K562 (cell line): ENCODE results near the gene THOP1. TPM values are rescaled to one million over a fixed set of nuclear protein-coding genes. Genes with fewer than 3 reads are reported as not detected.

Source experiments
- COPS2 ChIP-seq: fragments of 450-650 bp; conservative IDR thresholded peaks from 2 replicates; pipeline ENCODE4 v1.6.1; 2016; ENCODE audit warnings: mild to moderate bottlenecking, moderate library complexity
- CTCF ChIP-seq, 3 experiments: IDR thresholded peaks in 2 of 3; conservative IDR thresholded peaks in 1 of 3; 2 replicates each; pipeline ENCODE4 v1.5.1; 2011 to 2012; ENCODE audit warnings: low read length in 3 of 3, mild to moderate bottlenecking in 3 of 3, control low read depth in 2 of 3, improper control_type of control experiment in 1 of 3, inconsistent platforms in 1 of 3, low read depth in 1 of 3, mixed read lengths in 1 of 3, moderate library complexity in 1 of 3; ENCODE audit not compliant: insufficient read depth in 2 of 3
- ELF2 ChIP-seq: fragments of 250-450 bp; sonication (Bioruptor Pico); IDR thresholded peaks from 2 replicates; pipeline ENCODE4 v1.5.0; 2021; ENCODE audit warnings: mild to moderate bottlenecking
- HES1 ChIP-seq: fragments of 450-650 bp; IDR thresholded peaks from 2 replicates; pipeline ENCODE4 v1.6.1; 2016; ENCODE audit warnings: low read depth, mild to moderate bottlenecking, moderate library complexity
- HOMEZ ChIP-seq: fragments of 250-450 bp; sonication (Bioruptor Pico); IDR thresholded peaks from 2 replicates; pipeline ENCODE4 v1.4.0; 2020; ENCODE audit warnings: mild to moderate bottlenecking, moderate library complexity
- JUND ChIP-seq, 2 experiments: IDR thresholded peaks; 2 replicates in 1 of 2; 3 replicates in 1 of 2; pipeline ENCODE4 v1.6.1; 2011; ENCODE audit warnings: borderline replicate concordance in 2 of 2, low read depth in 2 of 2, low read length in 2 of 2, improper control_type of control experiment in 1 of 2, missing biosample characterization in 1 of 2, missing genetic modification characterization in 1 of 2, missing genetic modification reagents in 1 of 2
- KDM1A ChIP-seq, 2 experiments: fragments of 450-650 bp; IDR thresholded peaks; 2 replicates each; pipeline ENCODE4 v1.6.1; 2016; ENCODE audit warnings: mild to moderate bottlenecking in 2 of 2
- MCM7 ChIP-seq, 2 experiments: fragments of 450-650 bp; IDR thresholded peaks; 2 replicates each; pipeline ENCODE4 v1.6.1; 2016 to 2018
- NCOA2 ChIP-seq, 2 experiments: fragments of 450-650 bp; IDR thresholded peaks; 2 replicates each; pipeline ENCODE4 v1.6.1; 2018; ENCODE audit warnings: mild to moderate bottlenecking in 2 of 2, moderate library complexity in 1 of 2; ENCODE audit not compliant: partially characterized antibody in 2 of 2
- POLR3A ChIP-seq: IDR thresholded peaks from 2 replicates; pipeline ENCODE4 v1.6.1; 2011; ENCODE audit warnings: borderline replicate concordance, mild to moderate bottlenecking, moderate library complexity; ENCODE audit not compliant: insufficient read length, insufficient read depth; ENCODE audit errors: extremely low read depth
- RNF219 ChIP-seq: fragments of 250-450 bp; sonication (Bioruptor Pico); IDR thresholded peaks from 2 replicates; pipeline ENCODE4 v1.5.0; 2022; ENCODE audit warnings: mild to moderate bottlenecking
- SIRT6 ChIP-seq: IDR thresholded peaks from one replicate; pipeline ENCODE4 v1.6.1; 2012; ENCODE audit warnings: low read depth, mild to moderate bottlenecking, control low read depth, inconsistent platforms, low read length, moderate library complexity
- SMAD3 ChIP-seq: fragments of 450-650 bp; formaldehyde crosslinking; conservative IDR thresholded peaks from 2 replicates; pipeline ENCODE4 v1.4.0; 2020; ENCODE audit warnings: mild to moderate bottlenecking
- SMARCC2 ChIP-seq: fragments of 450-650 bp; IDR thresholded peaks from 2 replicates; pipeline ENCODE4 v1.6.1; 2017; ENCODE audit warnings: antibody characterized with exemption, moderate library complexity, mild to moderate bottlenecking, low read depth
- SRSF7 ChIP-seq: fragments of 200-400 bp; formaldehyde crosslinking; optimal IDR thresholded peaks from 2 replicates; pipeline ENCODE3; 2017; ENCODE audit warnings: mild to moderate bottlenecking, low read depth, low read length
- U2AF2 ChIP-seq: fragments of 200-400 bp; formaldehyde crosslinking; optimal IDR thresholded peaks from 2 replicates; pipeline ENCODE3; 2017; ENCODE audit warnings: low read depth, mild to moderate bottlenecking, low read length
- USF2 ChIP-seq: sonication (generic); formaldehyde crosslinking; IDR thresholded peaks from 2 replicates; pipeline ENCODE4 v1.5.0; 2020; ENCODE audit warnings: missing genetic modification reagents
- ZC3H8 ChIP-seq: fragments of 450-650 bp; IDR thresholded peaks from 2 replicates; pipeline ENCODE4 v1.6.1; 2017
- ZEB2 ChIP-seq: fragments of 450-650 bp; IDR thresholded peaks from 2 replicates; pipeline ENCODE4 v1.6.1; 2016
- ZNF668 ChIP-seq: fragments of 250-450 bp; sonication (Bioruptor Pico); IDR thresholded peaks from 2 replicates; pipeline ENCODE4 v1.8.0; 2022; ENCODE audit warnings: mild to moderate bottlenecking, inconsistent platforms
- ZNF699 ChIP-seq: fragments of 250-450 bp; sonication (Bioruptor Pico); IDR thresholded peaks from 2 replicates; pipeline ENCODE4 v1.8.0; 2021; ENCODE audit warnings: mild to moderate bottlenecking, moderate library complexity; ENCODE audit not compliant: insufficient replicate concordance
- polyA plus RNA-seq, 8 experiments: library from polyadenylated mRNA; depleted of rRNA in 4 of 8; stranded (reverse) in 5 of 8; unstranded in 3 of 8; fragments of >200 nt; fragmentation: Nextera tagmentation in 2 of 8; fragmentation: Illumina TruSeq in 1 of 8; extraction: Ambion mirVana in 2 of 8; extraction: Trizol in 1 of 8; gene quantifications; 2 replicates each; pipeline versions ENCODE4 v1.2.1 to v1.2.3, GENCODE V29; 2011 to 2014; ENCODE audit warnings: inconsistent platforms in 1 of 8, missing spikeins in 1 of 8
- total RNA-seq, 7 experiments: library from RNA; depleted of rRNA in 6 of 7; stranded (reverse); fragments of >200 nt in 6 of 7; fragmentation: Illumina TruSeq in 2 of 7; extraction: Trizol in 2 of 7; gene quantifications; 2 replicates each; pipeline versions ENCODE4 v1.2.1 to v1.2.3, GENCODE V29; 2011 to 2021; ENCODE audit warnings: low replicate concordance in 1 of 7

Gene THOP1
- total and polyA plus RNA-seq, 9 of the 15 experiments (the other 6 are each of a cell fraction or from before 2014, with no cell fraction given) = 1.3 to 255 (median 96.1) TPM

GRCh38 chr19:2819540-2820111 lies 34.3 kb downstream of the THOP1 start, which contains the start of gene ZNF554 (continued):
- TF ChIP-seq ELF2 (CRISPR knock-in tag) = no peak
- TF ChIP-seq KDM1A (IDR thresholded peaks at IDR 0.05) = no peak
- TF ChIP-seq ZNF668 (CRISPR knock-in tag) = no peak
- TF ChIP-seq NCOA2 (IDR thresholded peaks at IDR 0.05; ENCODE audit: partially characterized antibody in 2 of 2) = no peak
- TF ChIP-seq POLR3A = no peak
- peak; percentile 38; the same call in 1 of the 2 replicates for TF ChIP-seq USF2
- TF ChIP-seq RNF219 (CRISPR knock-in tag) = no peak
- no peak for TF ChIP-seq U2AF2
- no peak for TF ChIP-seq HES1
- TF ChIP-seq ZC3H8 = no peak
- no peak for TF ChIP-seq ZNF699 (CRISPR knock-in tag)
- no peak for TF ChIP-seq HOMEZ (CRISPR knock-in tag)
- TF ChIP-seq SMARCC2 = no peak
- no peak for TF ChIP-seq MCM7 (IDR thresholded peaks at IDR 0.05)
- no peak for TF ChIP-seq COPS2
- TF ChIP-seq SIRT6 = no peak
- no peak for TF ChIP-seq SRSF7
- no peak for TF ChIP-seq ZEB2
- peak; percentile 79 for TF ChIP-seq JUND (IDR thresholded peaks at IDR 0.05; ENCODE audit: borderline replicate concordance, low read depth, low read length)
- no peak; the same call in 2 of the 3 replicates for TF ChIP-seq JUND (tag; IDR thresholded peaks at IDR 0.05; ENCODE audit: borderline replicate concordance, low read depth, low read length)
- peak; percentile 79; the same call in 1 of the 2 replicates for TF ChIP-seq SMAD3 (CRISPR knock-in tag)
- peak; percentile 89 to 95 (median 93) for TF ChIP-seq CTCF (IDR thresholded peaks at IDR 0.05 in 2 of 3, conservative IDR thresholded peaks at IDR 0.05 in 1 of 3; ENCODE audit: insufficient read depth in 2 of 3, low read depth in 1 of 3, low read length in 3 of 3)
